ENCODE data around the gene SERPINA5.

SERPINA5 gene

GRCh38 chr14:94550041-94550440, 31.2 kb upstream of the SERPINA5 start:
- no peak for DNase-seq

- DNase-seq: no peak
Observed at GRCh38 chr14:94555991-94556390, 25.2 kb upstream of the SERPINA5 start.

GRCh38 chr14:94557327-94557726, 23.9 kb upstream of the SERPINA5 start:
- no peak for DNase-seq

- no peak for DNase-seq
Observed at GRCh38 chr14:94558842-94559241, 22.4 kb upstream of the SERPINA5 start.

- DNase-seq: no peak
Observed at GRCh38 chr14:94559638-94560290, 21.5 kb upstream of the SERPINA5 start.

GRCh38 chr14:94560291-94560665, 20.9 kb upstream of the SERPINA5 start:
- DNase-seq: no peak

- no peak for DNase-seq
Observed at GRCh38 chr14:94560751-94561655, 20.2 kb upstream of the SERPINA5 start, which contains the start of gene SERPINA4. TSS of gene SERPINA4 (plus strand) at chr14:94561442. CDS start at chr14:94563483, 2,041 bp downstream.

- DNase-seq: no peak
Observed at GRCh38 chr14:94561656-94562010, 19.6 kb upstream of the SERPINA5 start.

- DNase-seq: no peak
Observed at GRCh38 chr14:94562022-94562421, 19.2 kb upstream of the SERPINA5 start.

GRCh38 chr14:94562941-94563883, 18.0 kb upstream of the SERPINA5 start:
- DNase-seq: no peak

GRCh38 chr14:94564381-94564780, 16.8 kb upstream of the SERPINA5 start:
- no peak for DNase-seq

- DNase-seq: no peak
Observed at GRCh38 chr14:94568186-94568585, 13.0 kb upstream of the SERPINA5 start.

GRCh38 chr14:94569381-94570001, 11.7 kb upstream of the SERPINA5 start:
- no peak for DNase-seq

- DNase-seq: no peak
Observed at GRCh38 chr14:94570002-94570400, 11.2 kb upstream of the SERPINA5 start.

GRCh38 chr14:94570440-94570839, 10.8 kb upstream of the SERPINA5 start:
- no peak for DNase-seq

- DNase-seq: no peak
Observed at GRCh38 chr14:94571395-94571794, 9.8 kb upstream of the SERPINA5 start.

- DNase-seq: no peak
Observed at GRCh38 chr14:94571950-94572349, 9.3 kb upstream of the SERPINA5 start.

GRCh38 chr14:94572637-94573303, 8.5 kb upstream of the SERPINA5 start:
- no peak for DNase-seq

GRCh38 chr14:94573475-94574277, 7.5 kb upstream of the SERPINA5 start:
- no peak for DNase-seq

- DNase-seq: no peak
Observed at GRCh38 chr14:94574336-94574735, 6.9 kb upstream of the SERPINA5 start.

Data from suppressor macrophage (primary cell).